GDM1 (cell line): ENCODE data around the gene HLA-G.

Experiments
- DNase-seq: peaks from one replicate; lab custom pipeline; 2025; lab: John Stamatoyannopoulos, UW

HLA-G gene

GRCh38 chr6:29818892-29819291, 8.7 kb upstream of the HLA-G start:
- DNase-seq, result no peak

- no peak for DNase-seq
Observed at GRCh38 chr6:29824144-29824543, 3.5 kb upstream of the HLA-G start.

GRCh38 chr6:29825848-29826247, 1.8 kb upstream of the HLA-G start:
- no peak for DNase-seq

GRCh38 chr6:29826271-29826670, 1.4 kb upstream of the HLA-G start:
- DNase-seq, result no peak

- no peak for DNase-seq
Observed at GRCh38 chr6:29828471-29828797, 809 bp downstream of the HLA-G start.

GRCh38 chr6:29829766-29830165, 2.1 kb downstream of the HLA-G start:
- no peak for DNase-seq

GRCh38 chr6:29830409-29830808, 2.8 kb downstream of the HLA-G start:
- no peak for DNase-seq

- no peak for DNase-seq
Observed at GRCh38 chr6:29831776-29832175, 4.2 kb downstream of the HLA-G start.

GRCh38 chr6:29834564-29835436, 7.2 kb downstream of the HLA-G start:
- no peak for DNase-seq

- no peak for DNase-seq
Observed at GRCh38 chr6:29839917-29840316, 12.3 kb downstream of the HLA-G start.

GRCh38 chr6:29841030-29841429, 13.4 kb downstream of the HLA-G start:
- no peak for DNase-seq

GRCh38 chr6:29845405-29846006, 17.9 kb downstream of the HLA-G start:
- no peak for DNase-seq

GRCh38 chr6:29847871-29848630, 20.4 kb downstream of the HLA-G start:
- peak; percentile 10 for DNase-seq

- DNase-seq, result no peak
Observed at GRCh38 chr6:29850011-29850553, 22.5 kb downstream of the HLA-G start.

GRCh38 chr6:29851190-29851589, 23.6 kb downstream of the HLA-G start:
- DNase-seq, result no peak

- no peak for DNase-seq
Observed at GRCh38 chr6:29853245-29853644, 25.6 kb downstream of the HLA-G start.

- DNase-seq, result no peak
Observed at GRCh38 chr6:29858006-29858405, 30.4 kb downstream of the HLA-G start.

GRCh38 chr6:29861521-29862255, 34.1 kb downstream of the HLA-G start:
- no peak for DNase-seq

- DNase-seq, result no peak
Observed at GRCh38 chr6:29864037-29864810, 36.6 kb downstream of the HLA-G start.

GRCh38 chr6:29865631-29866030, 38.0 kb downstream of the HLA-G start:
- no peak for DNase-seq

GRCh38 chr6:29870104-29870503, 42.5 kb downstream of the HLA-G start:
- DNase-seq, result no peak
